GM23338 (cell line): ENCODE data around the gene PCSK5.

Experiments
- CREB1 ChIP-seq: fragments of 250-450 bp; sonication (Bioruptor Pico); IDR thresholded peaks from 2 replicates; pipeline ENCODE4 v1.5.0; 2020; ENCODE audit warnings: low read depth, mild to moderate bottlenecking, moderate library complexity
- CTCF ChIP-seq, 2 experiments: fragments of 200-600 bp in 1 of 2; sonication (generic) in 1 of 2; conservative IDR thresholded peaks; 2 replicates each; pipeline versions ENCODE4 v1.5.1 to v1.6.1; 2016 to 2017; ENCODE audit warnings: antibody characterized with exemption in 2 of 2, low read depth in 2 of 2, mild to moderate bottlenecking in 2 of 2, moderate library complexity in 1 of 2
- ETS1 ChIP-seq: IDR thresholded peaks from 2 replicates; pipeline ENCODE4 v1.6.1; 2016; ENCODE audit warnings: antibody characterized with exemption
- EZH2 ChIP-seq: fragments of 200-600 bp; sonication (generic); IDR thresholded peaks from one replicate; pipeline ENCODE4 v1.8.0; 2017; ENCODE audit warnings: antibody characterized with exemption, mild to moderate bottlenecking, low read depth; ENCODE audit not compliant: unreplicated experiment
- EZH2phosphoT487 ChIP-seq: fragments of 200-600 bp; sonication (generic); IDR thresholded peaks from one replicate; pipeline ENCODE4 v1.8.1; 2018; ENCODE audit warnings: antibody characterized with exemption; ENCODE audit not compliant: unreplicated experiment
- JUNB ChIP-seq: IDR thresholded peaks from one replicate; pipeline ENCODE4 v1.6.1; 2016; ENCODE audit warnings: antibody characterized with exemption; ENCODE audit not compliant: unreplicated experiment
- NANOG ChIP-seq: IDR thresholded peaks from 2 replicates; pipeline ENCODE4 v1.6.1; 2016; ENCODE audit warnings: antibody characterized with exemption, borderline replicate concordance
- POLR2AphosphoS5 ChIP-seq: IDR thresholded peaks from 2 replicates; pipeline ENCODE4 v1.6.1; 2016; ENCODE audit warnings: antibody characterized with exemption, low read depth
- REST ChIP-seq: IDR thresholded peaks from one replicate; pipeline ENCODE4 v1.6.1; 2018; ENCODE audit warnings: antibody characterized with exemption; ENCODE audit not compliant: unreplicated experiment
- STAT1 ChIP-seq: IDR thresholded peaks from one replicate; pipeline ENCODE4 v1.6.1; 2016; ENCODE audit warnings: antibody characterized with exemption; ENCODE audit not compliant: unreplicated experiment
- ZNF114 ChIP-seq: fragments of 250-450 bp; sonication (Bioruptor Pico); IDR thresholded peaks from 2 replicates; pipeline ENCODE4 v1.5.0; 2020; ENCODE audit warnings: mild to moderate bottlenecking, moderate library complexity
- ZNF331 ChIP-seq: fragments of 250-450 bp; sonication (Bioruptor Pico); IDR thresholded peaks from 2 replicates; pipeline ENCODE4 v1.5.0; 2020; ENCODE audit warnings: low read depth, mild to moderate bottlenecking, moderate library complexity
- ZNF462 ChIP-seq: fragments of 250-450 bp; sonication (Bioruptor Pico); IDR thresholded peaks from 2 replicates; pipeline ENCODE4 v1.5.0; 2020; ENCODE audit warnings: mild to moderate bottlenecking, moderate library complexity

- TF ChIP-seq CTCF (conservative IDR thresholded peaks at IDR 0.05; ENCODE audit: low read depth in 2 of 2) (no peak), EZH2phosphoT487 (no peak), EZH2 (no peak), POLR2AphosphoS5 (no peak), ZNF331 (CRISPR knock-in tag) (no peak), JUNB (no peak), REST (no peak), CREB1 (no peak), STAT1 (no peak), ETS1 (no peak), ZNF114 (CRISPR knock-in tag) (no peak), NANOG (no peak), ZNF462 (CRISPR knock-in tag) (no peak)
Measured at GRCh38 chr9:76269789-76270188, 379.3 kb downstream of the PCSK5 start.
